Neuronal stem cell (in vitro differentiated cells): Measurements from ENCODE around the gene ARFGEF3.

Source experiments
- DNase-seq: peaks from one replicate; pipeline ENCODE4 v3.0.0-alpha.2; 2013; ENCODE audit warnings: low spot score
- H2AFZ ChIP-seq: one replicate; pipeline ENCODE4 v1.6.1; 2013; ENCODE audit warnings: mild to moderate bottlenecking, low read length, inconsistent platforms
- H2AK5ac ChIP-seq: 2 replicates; pipeline ENCODE4 v1.6.1; 2013; ENCODE audit warnings: low read depth, mild to moderate bottlenecking, inconsistent platforms, low read length, moderate library complexity, mixed read lengths
- H2BK120ac ChIP-seq: 2 replicates; pipeline ENCODE4 v1.6.1; 2013; ENCODE audit warnings: low read depth, mild to moderate bottlenecking, inconsistent platforms, low read length, moderate library complexity, mixed read lengths
- H2BK12ac ChIP-seq: one replicate; pipeline ENCODE4 v1.6.1; 2013; ENCODE audit warnings: low read length, inconsistent platforms
- H2BK15ac ChIP-seq: 2 replicates; pipeline ENCODE4 v1.6.1; 2013; ENCODE audit warnings: mild to moderate bottlenecking, low read length, inconsistent platforms, mixed read lengths
- H2BK5ac ChIP-seq: one replicate; pipeline ENCODE4 v1.6.1; 2013; ENCODE audit warnings: inconsistent platforms, mild to moderate bottlenecking, low read length, moderate library complexity
- H3K14ac ChIP-seq: one replicate; pipeline ENCODE4 v1.6.1; 2013; ENCODE audit warnings: low read length, inconsistent platforms
- H3K18ac ChIP-seq: 2 replicates; pipeline ENCODE4 v1.6.1; 2013; ENCODE audit warnings: low read length, inconsistent platforms
- H3K23ac ChIP-seq: 2 replicates; pipeline ENCODE4 v1.6.1; 2013; ENCODE audit warnings: low read depth, mild to moderate bottlenecking, mixed read lengths, low read length, inconsistent platforms; ENCODE audit not compliant: poor library complexity
- H3K27ac ChIP-seq: replicated peaks from 3 replicates; pipeline ENCODE4 v1.5.1; 2013; ENCODE audit warnings: low read length, inconsistent platforms
- H3K27me3 ChIP-seq, 3 experiments: 2 replicates each; pipeline ENCODE4 v1.6.1; 2013; ENCODE audit warnings: low read length in 3 of 3, mild to moderate bottlenecking in 2 of 3, inconsistent platforms in 1 of 3, low read depth in 1 of 3, mixed read lengths in 1 of 3, moderate library complexity in 1 of 3; ENCODE audit not compliant: control insufficient read depth in 3 of 3, insufficient read depth in 3 of 3
- H3K36me3 ChIP-seq, 2 donors: replicated peaks in 1 of 2; 2 replicates each; pipeline ENCODE4 v1.6.1; 2013; ENCODE audit warnings: low read length in 2 of 2; ENCODE audit not compliant: control insufficient read depth in 2 of 2, insufficient read depth in 2 of 2
- H3K4ac ChIP-seq: 2 replicates; pipeline ENCODE4 v1.6.1; 2013; ENCODE audit warnings: inconsistent platforms, mild to moderate bottlenecking, low read length, moderate library complexity
- H3K4me1 ChIP-seq, 2 donors: 1 replicate in 1 of 2; 2 replicates in 1 of 2; pipeline ENCODE4 v1.6.1; 2013; ENCODE audit warnings: low read length in 2 of 2, low read depth in 1 of 2; ENCODE audit not compliant: control insufficient read depth in 2 of 2, insufficient read depth in 1 of 2
- H3K4me2 ChIP-seq: one replicate; pipeline ENCODE4 v1.6.1; 2013; ENCODE audit warnings: mild to moderate bottlenecking, low read length, inconsistent platforms; ENCODE audit not compliant: insufficient read depth, poor library complexity, severe bottlenecking
- H3K4me3 ChIP-seq, 2 donors: 2 replicates each; pipeline ENCODE4 v1.5.1; 2013; ENCODE audit warnings: low read length in 2 of 2, mild to moderate bottlenecking in 2 of 2, inconsistent platforms in 1 of 2, moderate library complexity in 1 of 2
- H3K79me1 ChIP-seq: one replicate; pipeline ENCODE4 v1.6.1; 2013; ENCODE audit warnings: low read depth, mild to moderate bottlenecking, inconsistent platforms, low read length, moderate library complexity
- H3K9ac ChIP-seq: one replicate; pipeline ENCODE4 v1.6.1; 2013; ENCODE audit warnings: mild to moderate bottlenecking, low read depth, low read length, inconsistent platforms; ENCODE audit not compliant: poor library complexity
- H3K9me3 ChIP-seq, 2 donors: replicated peaks in 1 of 2; 2 replicates each; pipeline versions ENCODE3 to v1.6.1; 2013; ENCODE audit warnings: low read length in 2 of 2, mild to moderate bottlenecking in 2 of 2, inconsistent platforms in 1 of 2, low read depth in 1 of 2, mixed read lengths in 1 of 2, moderate library complexity in 1 of 2; ENCODE audit not compliant: control insufficient read depth in 2 of 2, insufficient read depth in 1 of 2
- H4K8ac ChIP-seq: one replicate; pipeline ENCODE4 v1.6.1; 2013; ENCODE audit warnings: low read depth, mild to moderate bottlenecking, inconsistent platforms, low read length, moderate library complexity
- H4K91ac ChIP-seq: one replicate; pipeline ENCODE4 v1.6.1; 2013; ENCODE audit warnings: low read length, low read depth, mild to moderate bottlenecking, inconsistent platforms; ENCODE audit not compliant: poor library complexity
- WGBS, 2 donors: extraction: QIAGEN DNeasy Blood & Tissue Kit; methylation state at CpG; one replicate each; pipeline ENCODE4 v1.1.7; 2013; ENCODE audit warnings: missing lambda C conversion rate in 2 of 2, mixed read lengths in 1 of 2; ENCODE audit not compliant: insufficient read length in 2 of 2, insufficient replicate concordance in 1 of 2; ENCODE audit errors: extremely low coverage in 2 of 2; 5-methylcytosine and 5-hydroxymethylcytosine counted together

ARFGEF3 gene

GRCh38 chr6:138182939-138183789 lies 21.4 kb downstream of the ARFGEF3 start:
- Histone ChIP-seq H3K14ac (no peak overlapping the region), H3K9me3 (peaks cover 0 to 3% of the 10 kb centered on the region in 2 donors), H3K27ac (no peak overlapping the region), H2BK15ac (no peak overlapping the region), H2BK12ac (peak overlapping the region; percentile 18), H3K4me3 (no peak overlapping the region), H3K23ac (no peak overlapping the region), H3K9ac (no peak overlapping the region), H3K4me1 (peaks cover 0 to 18% of the 10 kb centered on the region in 2 donors), H3K18ac (peak overlapping the region; percentile 25), H2AK5ac (no peak overlapping the region), H4K8ac (no peak overlapping the region), H3K27me3 (no peaks in the 10 kb centered on the region), H2BK5ac (no peak overlapping the region), H4K91ac (no peak overlapping the region), H2BK120ac (no peak overlapping the region), H2AFZ (no peak overlapping the region), H3K4ac (no peak overlapping the region), H3K79me1 (no peaks in the 10 kb centered on the region), H3K36me3 (no peaks in the 10 kb centered on the region), H3K4me2 (no peak overlapping the region)
- no peak for DNase-seq
- WGBS, 2 donors, result no CpG with 5 or more reads among the region's 8 CpGs

DNA sequence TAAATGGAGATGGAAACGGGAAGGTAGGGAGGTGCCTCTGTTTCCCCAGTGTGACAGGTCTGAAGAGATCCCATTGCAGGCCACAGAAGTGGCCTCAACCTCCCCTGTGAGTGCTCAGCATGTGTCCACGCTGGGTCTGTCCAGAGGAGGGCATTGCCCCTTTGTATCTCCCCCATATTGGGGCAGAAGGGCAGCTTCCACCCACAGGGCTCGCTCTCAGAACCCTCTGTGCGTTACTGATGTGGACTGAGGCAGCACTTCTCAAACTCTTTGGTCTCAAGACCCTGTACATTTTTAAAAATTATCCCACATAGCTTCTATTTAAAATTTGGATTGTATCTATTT lies 22.0 kb downstream of the ARFGEF3 start:
- H2AK5ac ChIP-seq, result no peak overlapping the region
- H3K27ac ChIP-seq, result no peak overlapping the region
- no CpG with 5 or more reads among the region's 4 CpGs for whole genome bisulfite sequencing, 2 donors
- peaks cover 0 to 2% (median 0%) of the 10 kb centered on the region in 3 experiments for H3K27me3 ChIP-seq
- no peak overlapping the region for H3K14ac ChIP-seq
- no peak overlapping the region for H3K4ac ChIP-seq
- H3K23ac ChIP-seq, result no peak overlapping the region
- H2BK12ac ChIP-seq, result peak overlapping the region; percentile 18
- no peak overlapping the region for H3K4me3 ChIP-seq
- no peak overlapping the region for H3K18ac ChIP-seq
- no peaks in the 10 kb centered on the region for H3K79me1 ChIP-seq
- H3K9me3 ChIP-seq, result peaks cover 0 to 2% of the 10 kb centered on the region in 2 donors
- H2BK120ac ChIP-seq, result no peak overlapping the region
- no peak overlapping the region for H3K9ac ChIP-seq
- H2BK5ac ChIP-seq, result no peak overlapping the region
- DNase-seq, result no peak
- H2AFZ ChIP-seq, result no peak overlapping the region
- H3K4me1 ChIP-seq, result peaks cover 0 to 18% of the 10 kb centered on the region in 2 donors
- no peak overlapping the region for H3K4me2 ChIP-seq
- no peak overlapping the region for H4K91ac ChIP-seq
- no peak overlapping the region for H2BK15ac ChIP-seq
- H3K36me3 ChIP-seq, result no peaks in the 10 kb centered on the region
- no peak overlapping the region for H4K8ac ChIP-seq

GRCh38 chr6:138184230-138184629 lies 22.5 kb downstream of the ARFGEF3 start:
- Histone ChIP-seq H4K8ac (no peak overlapping the region), H3K9me3 (peaks cover 0 to 2% of the 10 kb centered on the region in 2 donors), H2BK15ac (no peak overlapping the region), H2BK12ac (no peak overlapping the region), H3K4me2 (no peak overlapping the region), H3K4me1 (peaks cover 0 to 18% of the 10 kb centered on the region in 2 donors), H2AFZ (no peak overlapping the region), H3K18ac (no peak overlapping the region), H3K4me3 (no peak overlapping the region), H2BK120ac (no peak overlapping the region), H3K4ac (no peak overlapping the region), H3K36me3 (no peaks in the 10 kb centered on the region), H3K79me1 (no peaks in the 10 kb centered on the region), H3K27ac (no peak overlapping the region), H3K14ac (no peak overlapping the region), H4K91ac (no peak overlapping the region), H3K23ac (no peak overlapping the region), H2AK5ac (no peak overlapping the region), H3K9ac (no peak overlapping the region), H2BK5ac (no peak overlapping the region), H3K27me3 (peaks cover 0 to 2% (median 0%) of the 10 kb centered on the region in 3 experiments)
- no peak for DNase-seq
- WGBS, 2 donors, result no CpG with 5 or more reads among the region's 3 CpGs

DNA sequence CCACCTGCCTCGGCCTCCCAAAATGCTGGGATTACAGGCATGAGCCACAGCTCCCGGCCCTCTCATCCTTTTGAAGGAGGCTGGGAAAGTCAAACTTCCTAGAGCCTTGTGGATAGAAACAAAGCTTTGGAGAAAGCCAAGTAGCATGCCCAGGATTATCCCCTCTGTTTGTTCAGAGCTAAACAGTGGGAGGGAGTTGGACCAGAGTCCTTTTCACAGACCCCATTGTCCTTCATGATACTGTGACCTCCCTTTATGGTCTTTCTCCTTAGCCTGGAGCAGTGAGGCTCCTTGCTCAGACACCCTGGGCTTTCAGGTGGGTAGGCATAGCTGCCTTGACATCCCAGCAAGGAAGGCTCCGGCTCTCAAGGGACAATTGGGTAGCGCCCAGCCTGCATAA lies 25.4 kb downstream of the ARFGEF3 start:
- no peak overlapping the region for H4K8ac ChIP-seq
- no peak overlapping the region for H3K4ac ChIP-seq
- no peak for DNase-seq
- no peak overlapping the region for H4K91ac ChIP-seq
- peaks cover 0 to 2% of the 10 kb centered on the region in 2 donors for H3K9me3 ChIP-seq
- no peak overlapping the region for H3K23ac ChIP-seq
- no peak overlapping the region for H2BK120ac ChIP-seq
- H2BK15ac ChIP-seq, result no peak overlapping the region
- H3K14ac ChIP-seq, result no peak overlapping the region
- WGBS, 2 donors, result no CpG with 5 or more reads among the region's 4 CpGs
- H3K4me2 ChIP-seq, result no peak overlapping the region
- H3K4me3 ChIP-seq, result no peak overlapping the region
- H2AFZ ChIP-seq, result no peak overlapping the region
- no peak overlapping the region for H2BK5ac ChIP-seq
- H3K27ac ChIP-seq, result no peak overlapping the region
- H2AK5ac ChIP-seq, result no peak overlapping the region
- no peak overlapping the region for H3K9ac ChIP-seq
- peaks cover 0 to 2% (median 0%) of the 10 kb centered on the region in 3 experiments for H3K27me3 ChIP-seq
- no peaks in the 10 kb centered on the region for H3K36me3 ChIP-seq
- H3K4me1 ChIP-seq, result peaks cover 0 to 18% of the 10 kb centered on the region in 2 donors
- H3K79me1 ChIP-seq, result no peaks in the 10 kb centered on the region
- H3K18ac ChIP-seq, result no peak overlapping the region
- H2BK12ac ChIP-seq, result no peak overlapping the region
